NCI-H187 (cell line): ENCODE data around the gene KCNQ1OT1.

ENCODE experiments used
- DNase-seq, 2 experiments: peaks; one replicate each; lab custom pipeline; 2025; lab: John Stamatoyannopoulos, UW

KCNQ1OT1 gene

DNA sequence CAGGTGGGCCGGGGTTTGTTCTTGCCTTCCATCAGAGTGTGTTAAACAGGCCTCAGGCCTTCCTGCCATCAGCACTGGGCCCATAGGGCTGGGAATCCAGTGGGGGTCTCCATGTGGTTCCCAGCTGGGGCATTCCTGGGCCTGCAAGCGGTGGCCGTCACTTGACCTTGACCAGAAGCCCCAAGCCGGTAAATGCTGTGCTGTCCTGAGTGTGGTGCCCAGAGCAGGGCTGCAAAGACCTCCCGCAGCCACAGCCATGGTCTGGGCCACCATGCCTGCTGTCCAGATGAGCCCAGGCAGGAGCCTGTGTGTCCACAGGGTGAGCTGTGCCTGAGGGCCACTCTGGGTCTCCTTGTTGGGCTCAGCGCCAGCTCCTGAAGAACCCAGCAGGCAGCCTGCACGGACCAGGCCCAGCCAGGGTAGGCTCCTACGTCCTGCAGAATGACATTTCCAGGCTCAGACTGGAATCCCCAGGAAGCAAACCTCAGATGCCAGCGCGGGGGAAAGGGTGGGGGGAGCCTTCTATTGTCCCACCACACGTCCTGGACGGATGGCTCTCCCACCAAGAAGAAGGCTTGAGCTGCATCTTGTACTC lies 117.3 kb downstream of the KCNQ1OT1 start:
- DNase-seq, result no peak

GRCh38 chr11:2581931-2582350 lies 117.9 kb downstream of the KCNQ1OT1 start:
- DNase-seq, result no peak

DNA sequence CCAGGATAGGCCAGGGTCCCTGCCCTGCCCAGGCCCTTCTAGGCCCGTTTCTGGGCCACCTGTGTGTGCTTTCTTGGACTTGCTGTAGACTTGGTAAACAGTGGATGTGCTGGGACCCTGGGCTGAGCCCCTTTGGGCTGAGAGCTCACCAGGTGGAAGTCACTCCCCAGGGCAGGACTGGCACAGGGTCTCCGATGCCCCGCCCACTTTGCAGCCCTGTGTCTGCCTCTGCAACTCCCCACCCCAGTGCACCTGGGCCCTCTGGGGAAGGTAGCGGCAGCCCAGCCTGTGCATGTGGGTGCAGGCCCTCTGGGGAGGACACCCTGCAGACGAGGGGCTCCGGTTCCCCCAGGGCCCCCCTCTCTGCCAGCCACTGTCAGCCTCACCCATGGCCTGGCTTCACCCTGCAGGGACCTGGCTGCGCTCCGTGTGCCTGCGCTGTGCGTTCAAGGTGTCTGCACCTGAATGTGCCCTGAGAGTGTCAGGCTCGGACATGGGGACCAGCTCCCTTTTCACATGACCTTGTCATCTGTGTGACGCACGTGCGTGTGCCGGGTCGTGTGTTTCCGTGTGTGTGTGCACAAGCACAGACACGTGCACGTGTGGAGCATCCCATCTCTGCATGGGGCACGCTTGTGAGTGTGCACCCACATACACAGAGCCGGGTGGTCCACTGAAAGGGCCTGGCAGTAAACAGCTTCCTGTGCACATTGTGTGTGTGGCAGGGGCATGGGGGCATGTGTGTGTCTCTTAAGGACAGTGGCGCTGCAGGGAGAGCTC lies 118.5 kb downstream of the KCNQ1OT1 start:
- no peak for DNase-seq

- no peak for DNase-seq
These were observed 119.2 kb downstream of the KCNQ1OT1 start for GRCh38 chr11:2580571-2581001.

DNA sequence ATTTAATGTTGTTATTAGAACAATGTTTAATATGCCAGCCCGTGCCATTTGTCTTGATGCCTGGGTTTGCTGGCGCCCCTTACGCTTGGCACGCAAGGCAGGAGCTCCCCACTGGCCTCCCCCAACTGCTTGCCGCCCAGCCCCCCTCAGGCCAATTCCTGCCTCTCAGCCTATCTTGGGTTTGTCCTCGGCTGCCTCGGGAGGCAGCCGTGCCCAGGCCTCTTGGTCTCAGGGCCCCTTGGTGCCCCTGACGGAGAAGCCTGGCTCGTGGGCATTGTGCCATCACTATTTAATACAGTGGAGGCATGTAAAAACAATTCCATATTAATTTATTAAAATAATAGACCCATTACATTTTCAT lies 119.8 kb downstream of the KCNQ1OT1 start:
- no peak for DNase-seq

DNA sequence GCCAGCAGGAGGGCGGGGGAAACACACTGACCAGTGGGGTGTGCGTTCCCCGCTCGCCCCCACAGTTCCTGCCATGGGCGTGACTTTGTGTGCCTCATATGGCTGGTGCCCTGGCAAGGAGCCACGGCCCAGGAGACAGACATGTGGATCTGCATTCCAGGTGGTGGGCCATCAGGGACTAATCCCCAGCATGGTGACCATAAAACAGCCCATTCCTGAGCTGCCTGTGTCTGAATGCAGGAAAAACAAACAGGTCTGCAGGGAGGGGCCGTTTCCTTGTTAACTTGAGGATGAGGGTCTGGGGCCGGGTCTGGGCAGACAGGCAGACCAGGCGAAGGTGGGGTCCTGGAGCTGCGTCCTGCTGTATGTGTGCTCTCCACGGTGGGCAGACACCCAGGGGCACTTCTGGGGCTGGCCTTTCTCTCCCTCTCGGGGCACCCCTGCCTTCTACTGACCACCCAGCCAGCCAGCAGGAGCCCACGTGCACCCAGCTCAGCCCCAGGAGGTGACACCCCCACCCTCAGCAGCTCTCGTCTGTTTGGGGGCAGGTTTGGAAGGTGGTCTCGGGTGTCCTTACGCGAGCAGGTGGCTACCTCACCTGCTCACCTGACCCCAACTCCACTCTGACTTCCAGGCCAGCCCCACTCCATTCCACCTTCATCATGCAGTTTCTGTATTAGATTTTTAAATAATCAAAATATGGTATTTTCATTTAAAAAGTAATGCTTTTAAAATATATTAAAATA lies 120.3 kb downstream of the KCNQ1OT1 start:
- DNase-seq, result no peak

DNA sequence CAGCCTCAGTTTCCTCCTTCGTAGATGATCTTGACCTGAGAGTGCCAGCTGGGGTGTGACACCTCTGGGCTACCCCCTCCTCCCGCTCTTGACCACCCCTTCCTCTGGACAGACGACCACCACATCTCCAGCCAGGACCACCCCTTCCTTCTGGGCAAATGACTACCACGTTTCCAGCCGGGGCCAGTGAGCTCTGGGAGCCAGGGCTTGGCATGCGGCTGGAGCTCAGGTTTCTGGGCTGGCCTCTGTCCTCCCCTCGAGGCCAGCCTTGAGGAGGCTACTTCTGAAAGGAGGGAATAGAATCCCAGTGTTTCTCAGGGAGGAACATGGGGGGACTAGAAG lies 120.9 kb downstream of the KCNQ1OT1 start:
- no peak for DNase-seq

GRCh38 chr11:2577991-2578928 lies 121.5 kb downstream of the KCNQ1OT1 start:
- DNase-seq, result no peak

DNA sequence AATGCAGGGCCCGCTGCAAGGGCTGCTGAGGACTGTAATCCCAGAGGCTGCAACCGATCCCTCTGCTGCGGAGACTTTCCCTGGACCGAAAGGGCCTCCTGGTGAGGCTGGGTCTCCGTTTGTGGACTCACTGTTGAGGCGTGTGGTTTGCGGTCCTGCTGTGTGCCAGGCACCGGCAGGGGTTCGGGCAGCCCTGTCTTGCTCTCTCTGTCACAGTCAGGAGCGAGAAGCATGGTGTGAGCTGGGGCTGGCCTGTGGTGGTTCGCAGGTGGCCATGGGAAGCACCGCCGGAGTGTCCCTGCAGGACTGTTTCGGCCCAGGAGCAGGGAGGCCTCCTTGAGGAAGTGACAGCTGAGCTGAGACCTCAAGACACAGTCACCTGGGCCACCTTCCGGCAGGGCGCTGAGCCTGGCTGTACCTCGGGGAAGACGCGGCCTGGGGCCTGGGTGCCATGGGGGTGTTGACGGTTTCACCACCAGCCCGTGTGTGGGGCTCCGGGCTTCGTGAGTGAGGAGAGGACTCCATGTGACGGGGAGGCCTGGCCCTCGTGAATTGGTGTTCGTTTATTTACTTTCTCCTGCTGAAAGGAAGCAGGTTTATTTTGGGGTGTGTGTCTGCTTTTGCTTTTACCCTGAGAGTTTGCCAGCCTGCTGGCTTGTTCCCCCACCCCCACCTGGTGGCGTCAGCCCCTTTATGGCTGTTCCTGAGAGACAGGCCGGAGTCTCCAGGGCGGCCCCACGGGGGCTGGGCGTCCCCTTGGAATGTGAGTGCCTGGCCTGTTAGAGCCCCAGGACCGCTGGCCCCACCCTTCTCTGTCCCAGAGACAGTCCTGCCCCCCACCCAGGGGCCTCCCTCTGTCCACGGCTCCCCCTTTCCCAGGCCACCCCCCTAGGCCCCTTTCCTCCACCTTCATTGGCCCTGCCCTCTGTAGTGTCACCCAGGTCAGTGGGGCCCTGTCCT lies 122.5 kb downstream of the KCNQ1OT1 start:
- no peak for DNase-seq

- DNase-seq, result no peak
These were observed 123.2 kb downstream of the KCNQ1OT1 start for GRCh38 chr11:2576549-2576948.

DNA sequence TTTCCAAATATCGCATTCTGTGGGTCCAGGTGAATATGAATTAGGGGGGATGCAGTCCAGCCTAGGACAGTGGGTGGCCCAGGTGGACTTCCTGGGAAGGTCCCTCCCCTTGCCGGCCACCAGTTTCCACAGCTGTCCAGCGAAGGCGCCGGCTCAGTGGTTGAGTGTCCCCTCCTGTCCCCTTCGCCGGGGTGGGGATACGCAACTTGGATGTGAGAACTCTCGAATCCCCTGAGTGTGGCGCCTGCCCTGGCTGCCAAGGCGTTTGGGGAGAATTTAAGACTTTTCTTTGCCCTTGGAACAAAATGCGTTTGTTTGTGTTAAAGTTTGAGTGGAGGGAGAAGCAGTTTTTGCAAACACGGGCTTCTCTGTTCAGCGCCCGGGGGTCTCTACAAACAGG lies 123.7 kb downstream of the KCNQ1OT1 start:
- DNase-seq, result no peak

DNA sequence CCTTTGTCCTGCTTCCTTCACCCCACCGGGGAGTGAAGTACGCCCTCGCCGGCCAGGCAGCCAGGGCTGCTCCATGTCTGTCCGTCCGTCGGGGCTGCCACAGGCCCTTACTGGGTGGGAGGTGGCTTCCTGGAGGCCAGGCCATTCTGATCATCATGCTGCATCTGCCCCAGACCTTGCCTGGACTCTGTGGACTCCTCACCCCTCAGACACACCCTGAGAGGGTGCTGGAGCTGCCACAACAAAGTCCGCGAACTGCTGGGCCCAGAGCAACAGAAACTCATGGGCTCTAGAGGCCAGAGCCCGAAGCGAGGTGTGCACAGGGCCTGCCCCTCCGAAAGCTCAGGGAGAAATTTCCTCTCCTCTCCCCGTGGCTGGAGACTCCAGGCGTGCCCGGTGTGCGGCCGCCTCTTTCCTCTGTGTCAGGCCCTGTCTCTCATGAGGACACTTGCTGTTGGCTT lies 124.2 kb downstream of the KCNQ1OT1 start:
- DNase-seq, result no peak

DNA sequence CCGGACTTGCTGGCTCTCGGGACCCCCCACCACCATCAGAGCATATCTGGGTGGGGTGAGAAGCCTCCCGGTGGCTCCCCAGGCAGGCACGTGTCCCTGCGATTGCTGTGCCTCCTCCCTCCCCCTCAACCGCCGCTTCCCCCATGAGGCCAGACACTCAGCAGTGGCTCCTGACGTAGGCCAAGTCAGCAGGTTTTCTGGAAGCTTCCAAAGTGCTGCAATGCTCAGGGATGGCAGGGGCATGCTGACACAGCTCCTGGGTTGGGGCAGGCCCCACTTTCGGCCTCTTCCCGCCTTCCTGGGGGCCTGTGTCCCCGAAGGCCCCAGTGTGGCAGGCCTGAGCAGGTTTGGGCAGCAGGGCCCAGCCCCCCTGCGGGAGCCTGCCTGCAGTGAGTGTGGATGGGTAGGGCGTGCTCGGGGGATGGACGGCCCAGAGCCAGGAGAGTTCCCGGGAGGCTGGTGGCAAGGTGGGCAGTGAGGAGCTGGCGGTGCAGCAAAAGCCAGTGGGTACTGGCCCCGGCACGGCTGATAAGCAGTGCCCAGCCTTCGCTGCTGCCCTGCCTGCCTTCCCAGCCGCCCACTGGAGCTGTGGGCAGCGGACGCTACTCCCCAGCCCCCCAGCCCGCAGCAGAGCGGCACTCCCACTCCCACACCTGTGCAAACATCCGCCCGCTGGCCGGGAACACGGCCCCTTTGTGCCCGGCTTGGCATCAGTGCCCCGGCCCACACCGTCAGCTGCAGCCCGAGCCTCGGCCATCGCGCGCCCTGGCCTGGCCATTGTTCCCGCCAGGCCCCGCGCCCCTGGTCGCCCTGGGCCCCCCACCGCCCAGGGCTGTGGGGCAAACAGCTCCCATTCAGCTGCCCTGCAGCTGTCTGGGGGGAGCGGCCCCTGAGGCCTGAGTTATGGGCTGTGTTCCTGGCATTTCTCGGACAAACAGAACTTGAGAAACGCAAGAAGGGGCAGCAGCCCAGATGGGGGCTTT lies 125.0 kb downstream of the KCNQ1OT1 start:
- DNase-seq, result no peak

GRCh38 chr11:2574043-2574552 lies 125.7 kb downstream of the KCNQ1OT1 start:
- DNase-seq, result no peak

DNA sequence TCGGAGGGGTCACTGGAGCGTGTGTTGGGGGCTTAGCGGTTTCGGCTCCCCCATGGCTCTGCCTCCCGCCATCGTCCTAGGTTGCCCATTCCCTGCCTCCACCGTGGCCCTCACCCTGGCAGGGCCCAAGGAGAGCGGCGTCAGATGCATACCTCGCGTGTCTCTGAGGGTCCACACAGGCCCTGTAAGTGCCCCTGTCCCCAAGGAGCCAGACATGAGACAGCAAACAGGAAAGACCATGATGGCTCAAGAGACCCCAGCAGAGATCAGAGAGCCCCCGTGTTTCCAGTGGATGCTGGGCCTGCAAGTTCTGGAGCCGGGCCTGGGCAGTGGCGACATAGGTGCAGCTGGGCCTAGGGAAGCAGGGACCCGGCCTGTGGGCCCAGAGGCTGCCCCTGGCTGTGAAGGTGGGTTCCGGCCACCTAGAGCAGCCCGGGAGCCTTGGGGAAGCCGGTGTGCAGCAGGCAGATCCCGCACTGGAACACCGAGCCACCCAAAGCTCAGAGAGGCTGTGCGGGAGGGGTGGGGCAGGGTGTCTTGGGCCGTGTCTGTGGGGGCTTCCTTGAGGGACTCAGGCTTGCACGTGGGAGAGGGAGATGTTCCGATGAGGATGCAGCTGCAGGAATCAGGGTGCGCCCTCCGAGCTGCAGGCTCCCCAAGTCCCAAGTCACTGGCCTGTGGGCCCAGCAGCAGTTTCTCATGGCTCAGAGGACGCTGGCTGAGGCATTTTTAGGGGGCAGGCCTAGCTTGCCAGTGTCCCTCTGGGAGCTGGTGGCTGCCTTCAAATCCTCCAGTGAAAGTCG lies 126.4 kb downstream of the KCNQ1OT1 start:
- no peak for DNase-seq

DNA sequence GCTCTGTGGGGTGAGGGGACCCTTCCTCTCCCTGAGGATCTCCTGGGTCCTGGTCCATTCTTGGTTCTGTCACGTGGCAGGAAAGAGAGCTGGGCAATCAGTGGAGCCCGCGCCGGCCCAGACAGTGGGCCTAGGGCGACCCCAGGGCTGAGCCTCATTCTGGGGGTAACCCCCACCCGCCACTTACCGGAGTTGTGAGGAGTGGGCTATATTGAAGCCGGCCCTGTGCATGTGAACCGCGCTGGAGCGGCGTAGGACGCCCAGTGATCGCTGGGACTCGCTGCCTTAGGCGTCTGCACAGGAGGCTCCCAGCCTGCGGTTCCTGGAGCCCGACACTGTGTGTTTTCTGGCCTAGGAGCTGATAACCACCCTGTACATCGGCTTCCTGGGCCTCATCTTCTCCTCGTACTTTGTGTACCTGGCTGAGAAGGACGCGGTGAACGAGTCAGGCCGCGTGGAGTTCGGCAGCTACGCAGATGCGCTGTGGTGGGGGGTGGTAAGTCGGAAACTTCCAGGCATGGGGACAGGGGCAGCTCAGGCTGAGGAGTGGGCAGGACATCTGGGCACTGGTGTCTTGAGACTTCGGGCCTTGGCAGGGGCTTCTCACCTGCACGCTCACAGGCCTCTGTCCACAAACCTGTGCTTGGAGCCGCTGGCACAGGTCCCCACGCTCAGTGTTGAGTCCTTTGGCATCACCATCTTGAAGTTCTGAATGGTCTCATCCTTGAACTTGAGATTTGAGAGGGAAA lies 127.1 kb downstream of the KCNQ1OT1 start:
- no peak for DNase-seq

GRCh38 chr11:2571598-2572281 lies 128.1 kb downstream of the KCNQ1OT1 start:
- DNase-seq, result no peak
